GM19463 (cell line): ENCODE data around the gene FMNL2.
A peak's percentile ranks its signal among the peaks of the same experiment; 100 is the strongest.

Experiments
- ATAC-seq: cut with Tn5 transposase; IDR thresholded peaks from one replicate; pipeline ENCODE4 v1.9.1; 2021; ENCODE audit warnings: mild to moderate bottlenecking, moderate library complexity; ENCODE audit not compliant: unreplicated experiment

FMNL2 gene

GRCh38 chr2:152602750-152603149 lies 267.8 kb downstream of the FMNL2 start:
- ATAC-seq = no peak

GRCh38 chr2:152603166-152603565 lies 268.2 kb downstream of the FMNL2 start:
- no peak for ATAC-seq

- ATAC-seq = no peak
These were observed 271.1 kb downstream of the FMNL2 start for GRCh38 chr2:152606081-152606480.

GRCh38 chr2:152606941-152607340 lies 272.0 kb downstream of the FMNL2 start:
- no peak for ATAC-seq

GRCh38 chr2:152607793-152608300 lies 272.9 kb downstream of the FMNL2 start:
- ATAC-seq = no peak

GRCh38 chr2:152609154-152609553 lies 274.2 kb downstream of the FMNL2 start:
- no peak for ATAC-seq

GRCh38 chr2:152609699-152610098 lies 274.7 kb downstream of the FMNL2 start:
- ATAC-seq = no peak

- ATAC-seq = peak; percentile 83
These were observed 276.7 kb downstream of the FMNL2 start for GRCh38 chr2:152611458-152612231.

- peak; percentile 41 for ATAC-seq
These were observed 278.3 kb downstream of the FMNL2 start for GRCh38 chr2:152613235-152613634.

- ATAC-seq = no peak
These were observed 280.2 kb downstream of the FMNL2 start for GRCh38 chr2:152615177-152615576.

- no peak for ATAC-seq
These were observed 282.6 kb downstream of the FMNL2 start for GRCh38 chr2:152617456-152618192.

- ATAC-seq = no peak
These were observed 283.2 kb downstream of the FMNL2 start for GRCh38 chr2:152618193-152618564.

- ATAC-seq = no peak
These were observed 285.2 kb downstream of the FMNL2 start for GRCh38 chr2:152620208-152620607.

GRCh38 chr2:152620985-152621384 lies 286.0 kb downstream of the FMNL2 start:
- no peak for ATAC-seq

- ATAC-seq = no peak
These were observed 287.2 kb downstream of the FMNL2 start for GRCh38 chr2:152622219-152622618.

GRCh38 chr2:152623076-152623740 lies 288.2 kb downstream of the FMNL2 start:
- ATAC-seq = no peak

GRCh38 chr2:152623775-152624174 lies 288.8 kb downstream of the FMNL2 start:
- no peak for ATAC-seq

GRCh38 chr2:152624805-152625204 lies 289.8 kb downstream of the FMNL2 start:
- no peak for ATAC-seq

- no peak for ATAC-seq
These were observed 292.0 kb downstream of the FMNL2 start for GRCh38 chr2:152626911-152627339.

- ATAC-seq = no peak
These were observed 292.5 kb downstream of the FMNL2 start for GRCh38 chr2:152627351-152627957.

GRCh38 chr2:152629202-152629601 lies 294.2 kb downstream of the FMNL2 start:
- no peak for ATAC-seq
